NCI-H1105 treated with DMSO at 0.1 percent for 48 hours (cell line): ENCODE results near the gene MLST8.
A peak's percentile ranks its signal among the peaks of the same experiment; 100 is the strongest.

Experiments
- DNase-seq: peaks from one replicate; lab custom pipeline; 2025; lab: John Stamatoyannopoulos, UW

MLST8 gene

GRCh38 chr16:2209258-2210008, 4.2 kb downstream of the MLST8 start:
- DNase-seq = no peak

GRCh38 chr16:2210009-2210332, 4.7 kb downstream of the MLST8 start:
- DNase-seq = no peak

- no peak for DNase-seq
These were observed 5.4 kb downstream of the MLST8 start, which contains the start of gene BRICD5 for GRCh38 chr16:2210386-2211365. BRICD5 (minus strand) TSS chr16:2210863; CDS start chr16:2210833, 30 bp downstream.

DNA sequence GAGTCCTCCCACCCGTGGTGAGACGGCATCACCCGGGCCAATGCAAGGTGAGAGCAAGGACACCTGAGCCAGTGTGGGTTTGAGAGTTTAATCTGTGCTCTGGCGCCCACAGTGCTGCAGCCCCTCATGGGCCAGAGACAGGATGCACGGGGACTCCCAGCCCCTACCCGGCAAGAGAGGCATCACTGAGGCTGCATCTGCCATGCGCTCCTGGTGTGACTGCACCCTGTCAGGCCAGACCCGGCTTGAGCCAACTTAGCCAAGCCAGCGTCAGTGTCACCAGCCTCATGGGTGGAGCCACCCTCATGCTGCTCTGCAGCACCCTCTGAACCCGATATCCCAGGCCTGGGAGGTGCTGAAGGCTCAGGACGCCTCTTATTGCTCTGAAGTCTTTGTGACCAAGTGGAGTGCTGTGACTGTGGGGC, 6.7 kb downstream of the MLST8 start:
- no peak for DNase-seq

GRCh38 chr16:2212362-2213324, 7.4 kb downstream of the MLST8 start:
- DNase-seq = no peak

DNA sequence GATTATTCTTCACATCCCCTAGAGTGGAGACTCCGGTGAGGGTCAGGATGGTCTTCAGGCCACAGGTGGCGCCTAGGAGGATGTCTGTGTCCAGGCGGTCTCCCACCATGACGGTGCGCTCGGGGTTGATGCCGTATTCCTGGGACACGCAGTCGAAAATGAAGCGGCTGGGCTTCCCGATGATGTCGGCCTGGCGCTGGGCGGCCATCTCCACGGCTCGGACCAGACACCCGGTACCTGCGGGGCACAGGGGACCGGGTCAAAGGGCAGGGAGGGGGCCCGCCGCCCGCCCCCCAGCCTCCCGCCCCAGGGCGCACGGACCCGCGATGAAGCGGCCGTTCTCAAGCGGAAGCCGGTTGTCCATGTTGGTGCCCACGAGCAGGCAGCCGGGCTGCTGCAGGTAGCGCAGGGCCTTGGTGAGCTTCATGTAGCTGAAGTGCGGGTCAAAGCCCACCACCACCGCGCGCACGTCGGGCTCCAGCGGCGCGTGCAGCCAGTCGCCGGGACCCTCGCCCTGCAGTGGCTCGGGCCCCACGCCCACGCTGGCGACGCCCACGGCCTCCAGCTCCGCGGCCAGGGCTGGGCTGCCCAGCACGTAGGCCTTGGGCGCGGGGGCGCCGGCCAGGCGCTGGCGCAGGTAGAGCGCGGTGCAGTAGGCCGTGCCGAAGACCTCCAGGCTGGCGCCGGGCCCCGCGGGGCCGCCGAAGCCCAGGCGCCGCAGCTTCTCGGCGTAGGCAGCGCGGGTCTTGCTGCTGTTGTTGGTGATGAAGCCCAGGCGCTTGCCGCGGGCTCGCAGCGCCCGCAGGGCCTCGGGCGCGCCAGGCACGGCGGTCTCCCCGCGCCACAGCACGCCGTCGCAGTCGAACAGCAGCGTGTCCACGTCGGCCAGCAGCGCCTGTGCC, 8.8 kb downstream of the MLST8 start:
- no peak for DNase-seq

- DNase-seq = no peak
These were observed 9.4 kb downstream of the MLST8 start, which contains the start of gene PGP for GRCh38 chr16:2214719-2214968. PGP (minus strand) TSS chr16:2214840; CDS start chr16:2214777, 63 bp downstream.

- DNase-seq = no peak
These were observed 11.1 kb downstream of the MLST8 start for GRCh38 chr16:2216330-2216729.

GRCh38 chr16:2223221-2223941, 18.1 kb downstream of the MLST8 start, which contains the start of gene E4F1:
E4F1 (plus strand) TSS chr16:2223591; CDS start chr16:2223614, 23 bp downstream.
- DNase-seq = peak; percentile 92

GRCh38 chr16:2223942-2224486, 18.8 kb downstream of the MLST8 start:
- no peak for DNase-seq

DNA sequence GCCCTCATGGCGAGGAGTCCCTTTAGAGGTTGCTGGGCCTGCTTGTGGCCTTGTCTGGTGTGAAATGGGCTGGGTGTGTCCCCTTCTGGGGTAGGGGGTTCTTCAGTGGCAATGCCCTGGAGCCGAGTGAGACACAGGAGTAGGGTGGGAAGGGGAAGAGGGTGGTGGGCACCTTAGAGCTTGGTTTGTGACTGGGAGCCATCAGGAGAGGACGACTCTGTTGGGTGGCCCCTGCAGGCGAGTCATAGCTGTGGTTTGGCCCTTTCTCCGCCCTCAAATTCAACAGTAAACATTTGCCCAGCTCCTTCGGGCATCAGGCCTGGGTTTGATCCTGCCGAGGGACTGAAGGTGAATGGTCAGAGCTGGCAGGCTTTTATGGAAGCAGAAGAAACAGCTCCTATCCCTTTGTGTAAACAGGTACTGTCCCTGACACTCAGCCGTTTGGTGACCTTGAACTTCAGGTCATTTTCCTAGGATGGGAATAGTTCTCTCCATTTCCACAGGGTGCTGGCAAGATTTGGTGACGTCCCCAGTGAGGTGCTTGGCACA, 21.1 kb downstream of the MLST8 start:
- no peak for DNase-seq

DNA sequence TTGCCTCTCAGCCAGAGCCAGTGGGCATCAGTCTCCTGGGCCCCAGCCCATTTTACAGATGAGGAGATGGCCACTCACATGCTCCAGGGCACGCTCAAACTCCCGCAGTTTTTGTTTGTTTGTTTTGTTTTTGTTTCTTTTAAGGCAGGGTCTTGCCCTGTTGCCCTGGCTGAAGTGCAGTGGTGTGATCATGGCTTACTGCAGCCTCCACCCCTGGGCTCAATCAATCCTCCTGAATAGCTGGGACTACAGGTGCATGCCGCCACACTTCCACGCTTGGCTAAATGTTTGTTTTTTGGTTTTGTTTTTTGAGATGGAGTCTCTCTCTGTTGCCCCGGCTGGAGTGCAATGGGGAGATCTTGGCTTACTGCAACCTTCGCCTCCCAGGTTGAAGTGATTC, 21.7 kb downstream of the MLST8 start:
- DNase-seq = no peak

GRCh38 chr16:2228161-2228824, 23.0 kb downstream of the MLST8 start:
- no peak for DNase-seq

GRCh38 chr16:2229091-2229490, 23.8 kb downstream of the MLST8 start:
- DNase-seq = no peak

GRCh38 chr16:2229632-2230250, 24.5 kb downstream of the MLST8 start:
- no peak for DNase-seq

- DNase-seq = no peak
These were observed 25.1 kb downstream of the MLST8 start for GRCh38 chr16:2230376-2230775.

DNA sequence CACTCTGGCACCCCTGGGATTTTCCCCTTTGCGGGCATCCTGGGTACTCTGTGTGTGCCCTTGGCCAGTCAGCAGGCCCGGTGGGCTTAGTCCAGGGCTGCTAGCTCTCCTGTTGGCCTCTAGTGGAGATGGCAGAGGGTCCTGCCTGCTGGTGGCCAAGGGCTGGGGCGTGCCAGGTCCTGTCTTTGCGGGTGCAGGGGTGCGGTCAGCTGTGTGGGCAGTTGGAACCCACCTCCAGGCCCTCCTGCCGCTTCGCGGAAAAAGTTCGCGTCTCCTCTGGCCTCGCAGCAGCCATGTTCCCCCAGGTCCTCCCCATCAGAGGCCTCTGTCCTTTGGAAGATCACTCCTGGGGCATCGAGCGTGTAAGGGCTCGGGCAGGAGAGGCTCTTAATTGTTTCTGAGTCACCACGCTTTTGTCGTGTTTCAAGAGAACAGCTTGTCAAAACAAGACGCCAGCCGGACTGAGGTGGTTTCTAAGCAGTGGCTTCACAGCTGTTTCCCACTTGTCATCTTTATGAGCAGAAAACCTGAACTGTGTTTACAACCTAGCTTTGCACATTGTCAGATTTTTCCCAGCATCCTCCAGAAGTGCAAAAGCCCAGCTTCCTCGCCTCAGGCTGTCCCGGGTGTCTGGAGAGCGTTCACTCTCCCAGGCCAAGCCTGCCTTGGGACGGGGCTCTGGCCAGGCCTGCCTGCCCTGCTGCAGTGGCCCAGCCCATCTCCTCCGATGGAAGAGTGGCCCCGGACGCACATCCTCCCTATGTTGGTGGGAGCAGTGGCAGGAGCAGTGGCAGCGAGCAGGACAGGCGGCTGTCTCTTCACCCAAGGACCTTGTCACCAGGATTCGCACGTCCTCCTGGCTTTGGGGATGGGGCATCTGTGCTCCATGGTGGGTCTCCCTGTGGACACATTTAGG, 26.0 kb downstream of the MLST8 start:
- DNase-seq = no peak
